ENCODE data around the gene NDE1. TPM values are rescaled to one million over a fixed set of nuclear protein-coding genes. Genes with fewer than 3 reads are reported as not detected.
A peak's percentile ranks its signal among the peaks of the same experiment; 100 is the strongest.

The NDE1 gene
- total and polyA plus RNA-seq, 11 donors: 5.9 to 32.3 (median 17.3) TPM

GRCh38 chr16:15736529-15736928, 86.5 kb downstream of the NDE1 start:
- ATAC-seq: no peak
- TF ChIP-seq CTCF (IDR thresholded peaks at IDR 0.05) (no peak), POLR2A (IDR thresholded peaks at IDR 0.05) (no peak)
- no peak for DNase-seq
- Histone ChIP-seq H3K4me1 (no peaks in the 10 kb centered on the region), H3K27me3 (no peaks in the 10 kb centered on the region), H3K36me3 (peaks cover 0 to 76% (median 8%) of the 10 kb centered on the region in 9 donors), H3K4me3 (no peak overlapping the region), H3K9me3 (peaks cover 0 to 8% (median 0%) of the 10 kb centered on the region in 12 donors), H3K27ac (no peak overlapping the region)
- 84 to 93% (median 86%) methylated on average over 7 of the region's 7 CpGs for WGBS, 4 donors
- intact Hi-C loops (cut with DNase I): no loop called here

- DNase-seq (no peak), ATAC-seq (no peak)
- H3K36me3 ChIP-seq: peaks cover 0 to 76% (median 8%) of the 10 kb centered on the region in 9 donors
- peaks cover 0 to 8% (median 0%) of the 10 kb centered on the region in 12 donors for H3K9me3 ChIP-seq
- WGBS, 4 donors: 74 to 85% (median 78%) methylated on average over 18 of the region's 18 CpGs
- H3K27me3 ChIP-seq: no peaks in the 10 kb centered on the region
- no peak for TF ChIP-seq POLR2A (IDR thresholded peaks at IDR 0.05)
- no peak for TF ChIP-seq CTCF (IDR thresholded peaks at IDR 0.05)
- no peaks in the 10 kb centered on the region for H3K4me1 ChIP-seq
- intact Hi-C loops (cut with DNase I): no loop called here
- no peak overlapping the region for H3K27ac ChIP-seq
- H3K4me3 ChIP-seq: no peak overlapping the region
These were observed 87.1 kb downstream of the NDE1 start for GRCh38 chr16:15737140-15737644.

GRCh38 chr16:15739464-15739863, 89.4 kb downstream of the NDE1 start:
- Histone ChIP-seq H3K27ac (peak overlapping the region in 1 of 12 donors; percentile 38), H3K36me3 (peaks cover 0 to 70% (median 8%) of the 10 kb centered on the region in 9 donors), H3K27me3 (no peaks in the 10 kb centered on the region), H3K4me3 (no peak overlapping the region), H3K9me3 (peaks cover 0 to 8% (median 0%) of the 10 kb centered on the region in 12 donors), H3K4me1 (peaks cover 0 to 2% (median 0%) of the 10 kb centered on the region in 12 donors)
- WGBS, 4 donors: 95 to 100% (median 96%) methylated on average over 2 of the region's 2 CpGs
- no peak for ATAC-seq
- DNase-seq: no peak
- no peak for TF ChIP-seq POLR2A (IDR thresholded peaks at IDR 0.05)
- intact Hi-C loops (cut with DNase I): no loop called here

GRCh38 chr16:15739950-15740349, 89.9 kb downstream of the NDE1 start:
- Histone ChIP-seq H3K4me3 (no peak overlapping the region), H3K27me3 (no peaks in the 10 kb centered on the region), H3K9me3 (peaks cover 0 to 8% (median 0%) of the 10 kb centered on the region in 12 donors), H3K36me3 (peaks cover 0 to 70% (median 8%) of the 10 kb centered on the region in 9 donors), H3K27ac (peak overlapping the region in 1 of 12 donors; percentile 38), H3K4me1 (peaks cover 0 to 2% (median 0%) of the 10 kb centered on the region in 12 donors)
- TF ChIP-seq CTCF (IDR thresholded peaks at IDR 0.05) (no peak), POLR2A (IDR thresholded peaks at IDR 0.05) (no peak)
- WGBS, 4 donors: 82 to 92% (median 87%) methylated on average over 6 of the region's 6 CpGs
- DNase-seq (no peak), ATAC-seq (no peak)
- intact Hi-C loops (cut with DNase I): no loop called here
